GM21447 (cell line): ENCODE results near the gene FAM193B.

Source experiments
- ATAC-seq: cut with Tn5 transposase; IDR thresholded peaks from one replicate; pipeline ENCODE4 v1.9.1; 2021; ENCODE audit not compliant: unreplicated experiment

Gene FAM193B

GRCh38 chr5:177472460-177473442, 81.6 kb downstream of the FAM193B start:
- peak; percentile 47 for ATAC-seq

- ATAC-seq = no peak
Measured at GRCh38 chr5:177471610-177472356, 82.6 kb downstream of the FAM193B start.

- no peak for ATAC-seq
Measured at GRCh38 chr5:177470759-177471536, 83.4 kb downstream of the FAM193B start.
